Mesenchymal stem cell (in vitro differentiated cells and primary cell): ENCODE results near the gene AHCYL1.

Experiments used
- DNase-seq: peaks from one replicate; pipeline ENCODE4 v3.0.0-alpha.2; 2013
- H2AFZ ChIP-seq: one replicate; pipeline ENCODE4 v1.6.1; 2013; ENCODE audit warnings: low read depth, mild to moderate bottlenecking, control low read depth, inconsistent platforms, low read length, moderate library complexity
- H2AK5ac ChIP-seq: 2 replicates; pipeline ENCODE4 v1.6.1; 2013; ENCODE audit warnings: low read length, moderate library complexity, mild to moderate bottlenecking, inconsistent platforms; ENCODE audit not compliant: severe bottlenecking
- H2BK120ac ChIP-seq: one replicate; pipeline ENCODE4 v1.6.1; 2013; ENCODE audit warnings: low read depth, mild to moderate bottlenecking, inconsistent platforms, low read length, moderate library complexity
- H2BK12ac ChIP-seq, 2 experiments: one replicate each; pipeline ENCODE4 v1.6.1; 2013; ENCODE audit warnings: inconsistent platforms in 2 of 2, low read length in 2 of 2, mild to moderate bottlenecking in 2 of 2, moderate library complexity in 2 of 2, control low read depth in 1 of 2
- H2BK15ac ChIP-seq: one replicate; pipeline ENCODE4 v1.6.1; 2013; ENCODE audit warnings: mild to moderate bottlenecking, low read depth, inconsistent platforms; ENCODE audit not compliant: poor library complexity, severe bottlenecking
- H2BK5ac ChIP-seq: 2 replicates; pipeline ENCODE4 v1.6.1; 2013; ENCODE audit warnings: low read depth, mild to moderate bottlenecking, low read length, control low read depth, inconsistent platforms; ENCODE audit not compliant: poor library complexity, severe bottlenecking
- H3K14ac ChIP-seq, 2 experiments: one replicate each; pipeline ENCODE4 v1.6.1; 2013; ENCODE audit warnings: inconsistent platforms in 2 of 2, low read length in 2 of 2, control low read depth in 1 of 2, mild to moderate bottlenecking in 1 of 2, moderate library complexity in 1 of 2
- H3K18ac ChIP-seq, 2 experiments: one replicate each; pipeline ENCODE4 v1.6.1; 2013; ENCODE audit warnings: inconsistent platforms in 2 of 2, low read length in 2 of 2, control low read depth in 1 of 2, low read depth in 1 of 2, mild to moderate bottlenecking in 1 of 2
- H3K23ac ChIP-seq, 2 experiments: one replicate each; pipeline ENCODE4 v1.6.1; 2013; ENCODE audit warnings: inconsistent platforms in 2 of 2, low read length in 2 of 2, mild to moderate bottlenecking in 2 of 2, moderate library complexity in 2 of 2, control low read depth in 1 of 2
- H3K27ac ChIP-seq: 2 replicates; pipeline ENCODE4 v1.5.1; 2013; ENCODE audit warnings: mild to moderate bottlenecking, moderate library complexity, low read length, control low read depth, inconsistent platforms; ENCODE audit not compliant: poor library complexity, severe bottlenecking
- H3K27me3 ChIP-seq, 2 experiments: 2 replicates each; pipeline versions ENCODE4 v1.6.1 to v1.7.0; 2013; ENCODE audit warnings: low read length in 2 of 2, mild to moderate bottlenecking in 2 of 2, moderate library complexity in 2 of 2, control low read depth in 1 of 2, inconsistent platforms in 1 of 2; ENCODE audit not compliant: control insufficient read depth in 1 of 2, insufficient read depth in 1 of 2
- H3K36me3 ChIP-seq, 2 experiments: 2 replicates each; pipeline versions ENCODE4 v1.6.1 to v1.7.0; 2013; ENCODE audit warnings: low read length in 2 of 2, control low read depth in 1 of 2, inconsistent platforms in 1 of 2, low read depth in 1 of 2, mild to moderate bottlenecking in 1 of 2; ENCODE audit not compliant: insufficient read depth in 2 of 2, control insufficient read depth in 1 of 2
- H3K4ac ChIP-seq, 2 experiments: one replicate each; pipeline ENCODE4 v1.6.1; 2013; ENCODE audit warnings: inconsistent platforms in 2 of 2, low read length in 2 of 2, mild to moderate bottlenecking in 2 of 2, moderate library complexity in 2 of 2, control low read depth in 1 of 2, low read depth in 1 of 2
- H3K4me1 ChIP-seq: 2 replicates; pipeline ENCODE4 v1.6.1; 2013; ENCODE audit warnings: low read depth, low read length, control low read depth; ENCODE audit not compliant: control insufficient read depth, insufficient read depth
- H3K4me2 ChIP-seq: 2 replicates; pipeline ENCODE4 v1.6.1; 2013; ENCODE audit warnings: low read length, mild to moderate bottlenecking, inconsistent platforms; ENCODE audit not compliant: poor library complexity, severe bottlenecking
- H3K4me3 ChIP-seq, 2 experiments: 2 replicates each; pipeline versions ENCODE4 v1.5.1 to v1.7.0; 2013; ENCODE audit warnings: low read length in 2 of 2, mild to moderate bottlenecking in 2 of 2, control low read depth in 1 of 2, low read depth in 1 of 2; ENCODE audit not compliant: insufficient read depth in 1 of 2
- H3K79me1 ChIP-seq: replicated peaks from 2 replicates; pipeline ENCODE4 v1.6.1; 2013; ENCODE audit warnings: mild to moderate bottlenecking, control low read depth, low read length, inconsistent platforms; ENCODE audit not compliant: poor library complexity, severe bottlenecking
- H3K9ac ChIP-seq: 2 replicates; pipeline ENCODE4 v1.7.0; 2013; ENCODE audit warnings: mild to moderate bottlenecking, low read length, moderate library complexity
- H3K9me3 ChIP-seq: 2 replicates; pipeline ENCODE4 v1.7.0; 2013; ENCODE audit warnings: mild to moderate bottlenecking, low read length; ENCODE audit not compliant: control insufficient read depth
- H4K8ac ChIP-seq: one replicate; pipeline ENCODE4 v1.6.1; 2013; ENCODE audit warnings: inconsistent platforms, mild to moderate bottlenecking, low read length, moderate library complexity
- H4K91ac ChIP-seq: one replicate; pipeline ENCODE4 v1.6.1; 2013; ENCODE audit warnings: mild to moderate bottlenecking, low read length, inconsistent platforms
- WGBS: methylation state at CpG from one replicate; pipeline ENCODE4 v1.1.7; 2013; ENCODE audit warnings: mixed read lengths; 5-methylcytosine and 5-hydroxymethylcytosine counted together

AHCYL1 gene

GRCh38 chr1:109963864-109964263 is 20.7 kb upstream of the AHCYL1 start:
- H3K79me1 ChIP-seq, result no peaks in the 10 kb centered on the region
- no peak overlapping the region for H3K23ac ChIP-seq
- H2BK12ac ChIP-seq, result no peak overlapping the region
- H3K36me3 ChIP-seq, result no peaks in the 10 kb centered on the region
- peaks cover 6% of the 10 kb centered on the region for H3K4me1 ChIP-seq
- H4K91ac ChIP-seq, result no peak overlapping the region
- H3K4ac ChIP-seq, result no peak overlapping the region
- H3K14ac ChIP-seq, result no peak overlapping the region
- no peak overlapping the region for H2BK120ac ChIP-seq
- no peak overlapping the region for H2AK5ac ChIP-seq
- no peak overlapping the region for H3K27ac ChIP-seq
- H3K9me3 ChIP-seq, result no peaks in the 10 kb centered on the region
- no peaks in the 10 kb centered on the region for H3K27me3 ChIP-seq
- DNase-seq, result no peak
- WGBS, result no CpG with 5 or more reads among the region's 1 CpG
- H2BK15ac ChIP-seq, result no peak overlapping the region
- no peak overlapping the region for H3K9ac ChIP-seq
- H2AFZ ChIP-seq, result no peak overlapping the region
- no peak overlapping the region for H2BK5ac ChIP-seq
- H4K8ac ChIP-seq, result no peak overlapping the region
- H3K4me3 ChIP-seq, result no peak overlapping the region
- H3K4me2 ChIP-seq, result no peak overlapping the region
- H3K18ac ChIP-seq, result no peak overlapping the region

GRCh38 chr1:109969146-109969829 is 15.3 kb upstream of the AHCYL1 start:
- no peaks in the 10 kb centered on the region for H3K79me1 ChIP-seq
- no peak for DNase-seq
- H2BK12ac ChIP-seq, result no peak overlapping the region
- H3K4me2 ChIP-seq, result no peak overlapping the region
- H3K36me3 ChIP-seq, result no peaks in the 10 kb centered on the region
- no peak overlapping the region for H3K14ac ChIP-seq
- peak overlapping the region; percentile 42 for H3K9ac ChIP-seq
- no peak overlapping the region for H3K27ac ChIP-seq
- H3K23ac ChIP-seq, result no peak overlapping the region
- H4K91ac ChIP-seq, result no peak overlapping the region
- H2BK5ac ChIP-seq, result no peak overlapping the region
- no peak overlapping the region for H3K4ac ChIP-seq
- no peak overlapping the region for H2AFZ ChIP-seq
- peaks cover 2% of the 10 kb centered on the region for H3K4me1 ChIP-seq
- over 99% methylated on average over 3 of the region's 3 CpGs for WGBS
- no peak overlapping the region for H2BK120ac ChIP-seq
- no peaks in the 10 kb centered on the region for H3K27me3 ChIP-seq
- H3K9me3 ChIP-seq, result no peaks in the 10 kb centered on the region
- H4K8ac ChIP-seq, result no peak overlapping the region
- no peak overlapping the region for H3K18ac ChIP-seq
- peak overlapping the region in 1 of 2 experiments; percentile 3 for H3K4me3 ChIP-seq
- H2AK5ac ChIP-seq, result no peak overlapping the region
- no peak overlapping the region for H2BK15ac ChIP-seq

GRCh38 chr1:109969907-109970306 is 14.7 kb upstream of the AHCYL1 start:
- Histone ChIP-seq H3K36me3 (no peaks in the 10 kb centered on the region), H3K79me1 (no peaks in the 10 kb centered on the region)
- WGBS, result 98% methylated on average over 1 of the region's 3 CpGs

GRCh38 chr1:109971559-109971958 is 13.0 kb upstream of the AHCYL1 start:
- Histone ChIP-seq H2AK5ac (no peak overlapping the region), H3K79me1 (no peaks in the 10 kb centered on the region), H3K4ac (no peak overlapping the region), H2AFZ (no peak overlapping the region), H4K91ac (no peak overlapping the region), H3K18ac (no peak overlapping the region), H2BK5ac (no peak overlapping the region), H3K9ac (no peak overlapping the region), H3K14ac (no peak overlapping the region), H4K8ac (no peak overlapping the region), H3K36me3 (no peaks in the 10 kb centered on the region), H2BK120ac (no peak overlapping the region), H3K4me1 (peaks cover 5% of the 10 kb centered on the region), H3K27ac (no peak overlapping the region), H3K23ac (no peak overlapping the region), H2BK15ac (no peak overlapping the region), H3K27me3 (no peaks in the 10 kb centered on the region), H2BK12ac (no peak overlapping the region), H3K4me2 (no peak overlapping the region), H3K9me3 (no peaks in the 10 kb centered on the region), H3K4me3 (no peak overlapping the region)
- no peak for DNase-seq
- WGBS, result no CpG with 5 or more reads among the region's 1 CpG

More at GRCh38 chr1:109969907-109970306, 14.7 kb upstream of the AHCYL1 start:
- no peak overlapping the region for H3K9ac ChIP-seq
- H4K8ac ChIP-seq, result no peak overlapping the region
- H3K9me3 ChIP-seq, result no peaks in the 10 kb centered on the region
- H3K27me3 ChIP-seq, result no peaks in the 10 kb centered on the region
- no peak overlapping the region for H2BK5ac ChIP-seq
- H3K4ac ChIP-seq, result no peak overlapping the region
- no peak overlapping the region for H3K23ac ChIP-seq
- no peak overlapping the region for H3K4me2 ChIP-seq
- H2BK12ac ChIP-seq, result no peak overlapping the region
- H4K91ac ChIP-seq, result no peak overlapping the region
- no peak overlapping the region for H3K14ac ChIP-seq
- no peak overlapping the region for H3K27ac ChIP-seq
- H3K4me1 ChIP-seq, result peaks cover 2% of the 10 kb centered on the region
- no peak overlapping the region for H2BK15ac ChIP-seq
- H3K18ac ChIP-seq, result no peak overlapping the region
- H2BK120ac ChIP-seq, result no peak overlapping the region
- no peak for DNase-seq
- H3K4me3 ChIP-seq, result peak overlapping the region in 1 of 2 experiments; percentile 3
- H2AK5ac ChIP-seq, result no peak overlapping the region
- no peak overlapping the region for H2AFZ ChIP-seq
